Neural cell (in vitro differentiated cells): ENCODE measurements around the gene CDC25C. TPM values are rescaled to one million over a fixed set of nuclear protein-coding genes. Genes with fewer than 3 reads are reported as not detected.
A peak's percentile ranks its signal among the peaks of the same experiment; 100 is the strongest.
"Not testable (repeated sequence)": the region's sequence is repeated elsewhere in the genome, so short reads cannot be mapped to it uniquely, and the experiment has no call there.

Source experiments
- H2AFZ ChIP-seq: fragments of 200-600, 300-800 bp; sonication (generic), shearing (Covaris generic); 2 replicates; pipeline ENCODE4 v1.6.0; 2014; ENCODE audit warnings: low read depth, mild to moderate bottlenecking, antibody characterized with exemption, low read length, moderate library complexity
- H3F3A ChIP-seq: fragments of 200-600 bp; shearing (Covaris generic); 2 replicates; pipeline ENCODE4 v1.6.1; 2016; ENCODE audit warnings: mild to moderate bottlenecking, moderate library complexity, mixed read lengths, antibody characterized with exemption, low read length; ENCODE audit not compliant: insufficient read depth, poor library complexity, severe bottlenecking
- H3K27ac ChIP-seq: fragments of 200-600, 300-800 bp; sonication (generic), shearing (Covaris generic); 2 replicates; pipeline ENCODE4 v1.5.1; 2014; ENCODE audit warnings: mild to moderate bottlenecking, low read length, moderate library complexity
- H3K27me3 ChIP-seq: fragments of 300-800, 200-600 bp; sonication (generic), shearing (Covaris generic); 2 replicates; pipeline ENCODE4 v1.6.0; 2014; ENCODE audit warnings: mild to moderate bottlenecking, low read depth, low read length, moderate library complexity; ENCODE audit not compliant: insufficient read depth
- H3K36me3 ChIP-seq: fragments of 300-800, 200-600 bp; sonication (generic), shearing (Covaris generic); 2 replicates; pipeline ENCODE4 v1.5.1; 2014; ENCODE audit warnings: mild to moderate bottlenecking, antibody characterized with exemption, low read length, moderate library complexity; ENCODE audit not compliant: insufficient read depth
- H3K4me2 ChIP-seq: fragments of 300-800, 200-600 bp; sonication (generic), shearing (Covaris generic); 2 replicates; pipeline ENCODE4 v1.6.0; 2014; ENCODE audit warnings: mild to moderate bottlenecking, low read length
- H3K4me3 ChIP-seq: fragments of 300-800, 200-600 bp; sonication (generic), shearing (Covaris generic); 2 replicates; pipeline ENCODE4 v1.5.1; 2014; ENCODE audit warnings: mild to moderate bottlenecking, low read length, moderate library complexity
- H3K79me2 ChIP-seq: fragments of 200-600 bp; shearing (Covaris generic); replicated peaks from 2 replicates; pipeline ENCODE4 v1.6.0; 2014; ENCODE audit warnings: mild to moderate bottlenecking, low read length, moderate library complexity; ENCODE audit not compliant: insufficient read depth
- H3K9ac ChIP-seq: fragments of 300-800, 200-600 bp; sonication (generic), shearing (Covaris generic); 2 replicates; pipeline ENCODE4 v1.6.1; 2016; ENCODE audit warnings: mild to moderate bottlenecking, low read length, mixed read lengths
- H3K9me2 ChIP-seq: fragments of 200-600 bp; shearing (Covaris generic); 2 replicates; pipeline ENCODE4 v1.6.1; 2016; ENCODE audit warnings: mild to moderate bottlenecking, low read length, mixed read lengths; ENCODE audit not compliant: insufficient read depth
- H3K9me3 ChIP-seq: fragments of 200-600, 300-800 bp; sonication (generic), shearing (Covaris generic); 2 replicates; pipeline ENCODE4 v1.6.1; 2016; ENCODE audit warnings: mild to moderate bottlenecking, mixed run types, low read length, moderate library complexity, mixed read lengths
- H4K20me1 ChIP-seq: fragments of 200-600 bp; shearing (Covaris generic); 2 replicates; pipeline ENCODE4 v1.6.1; 2016; ENCODE audit warnings: mild to moderate bottlenecking, mixed run types; ENCODE audit not compliant: insufficient read depth
- EP300 ChIP-seq: fragments of 450-650 bp; conservative IDR thresholded peaks from 2 replicates; pipeline ENCODE4 v1.6.1; 2014; ENCODE audit warnings: antibody characterized with exemption, mild to moderate bottlenecking, moderate library complexity; ENCODE audit not compliant: poor library complexity, severe bottlenecking
- EZH2 ChIP-seq: fragments of 200-600, 300-800 bp; shearing (Covaris generic), sonication (generic); IDR thresholded peaks from 2 replicates; pipeline ENCODE4 v1.6.1; 2014; ENCODE audit warnings: antibody characterized with exemption, low read length, borderline replicate concordance, mild to moderate bottlenecking; ENCODE audit not compliant: insufficient read depth, poor library complexity, severe bottlenecking
- MXI1 ChIP-seq: fragments of 450-650 bp; conservative IDR thresholded peaks from 2 replicates; pipeline ENCODE4 v1.6.1; 2014; ENCODE audit warnings: antibody characterized with exemption, mild to moderate bottlenecking; ENCODE audit not compliant: poor library complexity, severe bottlenecking
- POLR2AphosphoS5 ChIP-seq: IDR thresholded peaks from 2 replicates; pipeline ENCODE4 v1.6.1; 2012
- RAD21 ChIP-seq: fragments of 450-650 bp; conservative IDR thresholded peaks from 2 replicates; pipeline ENCODE4 v1.6.1; 2014; ENCODE audit warnings: antibody characterized with exemption, mild to moderate bottlenecking, moderate library complexity
- SMC3 ChIP-seq: fragments of 450-650 bp; conservative IDR thresholded peaks from 2 replicates; pipeline ENCODE4 v1.6.1; 2014; ENCODE audit warnings: antibody characterized with exemption, mild to moderate bottlenecking, moderate library complexity; ENCODE audit not compliant: poor library complexity
- TAF1 ChIP-seq: IDR thresholded peaks from 2 replicates; pipeline ENCODE4 v1.6.1; 2012; ENCODE audit warnings: low read depth
- polyA plus RNA-seq: library from polyadenylated mRNA; depleted of rRNA; stranded (reverse); fragments of >200 nt; gene quantifications from 2 replicates; pipeline ENCODE4 v1.2.3, GENCODE V29; 2014
- TF ChIP-seq, protein P1 (sequence below): IDR thresholded peaks from 2 replicates; pipeline ENCODE4 v1.6.1; 2012; ENCODE audit warnings: borderline replicate concordance
- TF ChIP-seq, protein P2 (sequence below): fragments of 450-650 bp; IDR thresholded peaks from 2 replicates; pipeline ENCODE4 v1.5.1; 2014; ENCODE audit warnings: antibody characterized with exemption, mild to moderate bottlenecking, moderate library complexity; ENCODE audit not compliant: poor library complexity, severe bottlenecking

The CDC25C gene
- polyA plus RNA-seq, 1 donor from 2014 or later = 0.71 TPM

- not testable (repeated sequence) for H3K4me2 ChIP-seq, H3K27me3 ChIP-seq, H3K4me3 ChIP-seq, H3K36me3 ChIP-seq, H3K9me3 ChIP-seq, H2AFZ ChIP-seq, H4K20me1 ChIP-seq, H3K9ac ChIP-seq, H3K9me2 ChIP-seq, H3K79me2 ChIP-seq, H3K27ac ChIP-seq, H3F3A ChIP-seq
- TF ChIP-seq POLR2AphosphoS5 = peak; percentile 68
Observed at GRCh38 chr5:138247800-138248199, 83.8 kb downstream of the CDC25C start.

GRCh38 chr5:138246822-138247221, 84.8 kb downstream of the CDC25C start:
- Histone ChIP-seq H3K36me3 (no peaks in the 10 kb centered on the region), H3K9ac (no peak overlapping the region), H4K20me1 (no peaks in the 10 kb centered on the region), H3K4me2 (no peak overlapping the region), H3K4me3 (no peak overlapping the region), H3K9me3 (no peaks in the 10 kb centered on the region), H2AFZ (no peak overlapping the region), H3K27me3 (peaks cover 18% of the 10 kb centered on the region), H3F3A (no peaks in the 10 kb centered on the region), H3K9me2 (no peaks in the 10 kb centered on the region), H3K27ac (no peak overlapping the region), H3K79me2 (no peaks in the 10 kb centered on the region)
- TF ChIP-seq SMC3 (no peak), EZH2 (no peak), EP300 (no peak)

DNA sequence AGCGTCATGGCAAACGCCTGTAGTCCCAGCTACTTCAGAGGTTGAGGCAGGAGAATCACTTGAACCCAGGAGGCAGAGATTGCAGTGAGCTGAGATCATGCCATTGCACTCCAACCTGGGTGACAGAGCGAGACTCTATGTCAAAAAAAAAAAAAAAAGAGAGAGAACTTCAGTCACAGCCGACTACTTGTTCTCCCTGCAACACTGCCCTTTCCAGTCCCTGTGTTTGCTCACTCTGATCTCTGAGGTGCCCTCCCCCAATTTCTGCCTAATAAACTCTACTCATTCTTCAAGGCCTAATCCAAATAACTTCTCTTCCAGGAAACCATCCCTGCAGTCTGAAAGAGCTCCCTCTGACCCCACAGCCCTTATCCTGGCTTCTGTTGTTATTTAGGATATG, 85.3 kb downstream of the CDC25C start:
- H3K36me3 ChIP-seq = no peaks in the 10 kb centered on the region
- H3K9me2 ChIP-seq = no peaks in the 10 kb centered on the region
- H3K9me3 ChIP-seq = no peaks in the 10 kb centered on the region
- no peak overlapping the region for H3K27ac ChIP-seq
- TF ChIP-seq EZH2 (no peak), RAD21 (no peak)
- TF ChIP-seq, protein P1, sequence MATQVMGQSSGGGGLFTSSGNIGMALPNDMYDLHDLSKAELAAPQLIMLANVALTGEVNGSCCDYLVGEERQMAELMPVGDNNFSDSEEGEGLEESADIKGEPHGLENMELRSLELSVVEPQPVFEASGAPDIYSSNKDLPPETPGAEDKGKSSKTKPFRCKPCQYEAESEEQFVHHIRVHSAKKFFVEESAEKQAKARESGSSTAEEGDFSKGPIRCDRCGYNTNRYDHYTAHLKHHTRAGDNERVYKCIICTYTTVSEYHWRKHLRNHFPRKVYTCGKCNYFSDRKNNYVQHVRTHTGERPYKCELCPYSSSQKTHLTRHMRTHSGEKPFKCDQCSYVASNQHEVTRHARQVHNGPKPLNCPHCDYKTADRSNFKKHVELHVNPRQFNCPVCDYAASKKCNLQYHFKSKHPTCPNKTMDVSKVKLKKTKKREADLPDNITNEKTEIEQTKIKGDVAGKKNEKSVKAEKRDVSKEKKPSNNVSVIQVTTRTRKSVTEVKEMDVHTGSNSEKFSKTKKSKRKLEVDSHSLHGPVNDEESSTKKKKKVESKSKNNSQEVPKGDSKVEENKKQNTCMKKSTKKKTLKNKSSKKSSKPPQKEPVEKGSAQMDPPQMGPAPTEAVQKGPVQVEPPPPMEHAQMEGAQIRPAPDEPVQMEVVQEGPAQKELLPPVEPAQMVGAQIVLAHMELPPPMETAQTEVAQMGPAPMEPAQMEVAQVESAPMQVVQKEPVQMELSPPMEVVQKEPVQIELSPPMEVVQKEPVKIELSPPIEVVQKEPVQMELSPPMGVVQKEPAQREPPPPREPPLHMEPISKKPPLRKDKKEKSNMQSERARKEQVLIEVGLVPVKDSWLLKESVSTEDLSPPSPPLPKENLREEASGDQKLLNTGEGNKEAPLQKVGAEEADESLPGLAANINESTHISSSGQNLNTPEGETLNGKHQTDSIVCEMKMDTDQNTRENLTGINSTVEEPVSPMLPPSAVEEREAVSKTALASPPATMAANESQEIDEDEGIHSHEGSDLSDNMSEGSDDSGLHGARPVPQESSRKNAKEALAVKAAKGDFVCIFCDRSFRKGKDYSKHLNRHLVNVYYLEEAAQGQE = no peak
- no peaks in the 10 kb centered on the region for H3K79me2 ChIP-seq
- H3K4me2 ChIP-seq = no peak overlapping the region
- H3K4me3 ChIP-seq = no peak overlapping the region
- no peak overlapping the region for H2AFZ ChIP-seq
- H3K9ac ChIP-seq = no peak overlapping the region
- H3K27me3 ChIP-seq = peaks cover 23% of the 10 kb centered on the region
- no peaks in the 10 kb centered on the region for H3F3A ChIP-seq
- H4K20me1 ChIP-seq = no peaks in the 10 kb centered on the region

- Histone ChIP-seq H3K36me3 (no peaks in the 10 kb centered on the region), H3K9ac (no peak overlapping the region), H3K27ac (no peak overlapping the region), H3K9me2 (no peaks in the 10 kb centered on the region), H3K9me3 (no peaks in the 10 kb centered on the region), H3K27me3 (peaks cover 29% of the 10 kb centered on the region), H3K4me3 (no peak overlapping the region), H2AFZ (no peak overlapping the region), H3F3A (no peaks in the 10 kb centered on the region), H3K79me2 (no peaks in the 10 kb centered on the region), H4K20me1 (no peaks in the 10 kb centered on the region), H3K4me2 (no peak overlapping the region)
- TF ChIP-seq SMC3 (no peak), POLR2AphosphoS5 (no peak), MXI1 (no peak), EP300 (no peak), RAD21 (no peak), EZH2 (no peak), TAF1 (no peak)
- TF ChIP-seq, protein P1 = no peak
- TF ChIP-seq, protein P2, sequence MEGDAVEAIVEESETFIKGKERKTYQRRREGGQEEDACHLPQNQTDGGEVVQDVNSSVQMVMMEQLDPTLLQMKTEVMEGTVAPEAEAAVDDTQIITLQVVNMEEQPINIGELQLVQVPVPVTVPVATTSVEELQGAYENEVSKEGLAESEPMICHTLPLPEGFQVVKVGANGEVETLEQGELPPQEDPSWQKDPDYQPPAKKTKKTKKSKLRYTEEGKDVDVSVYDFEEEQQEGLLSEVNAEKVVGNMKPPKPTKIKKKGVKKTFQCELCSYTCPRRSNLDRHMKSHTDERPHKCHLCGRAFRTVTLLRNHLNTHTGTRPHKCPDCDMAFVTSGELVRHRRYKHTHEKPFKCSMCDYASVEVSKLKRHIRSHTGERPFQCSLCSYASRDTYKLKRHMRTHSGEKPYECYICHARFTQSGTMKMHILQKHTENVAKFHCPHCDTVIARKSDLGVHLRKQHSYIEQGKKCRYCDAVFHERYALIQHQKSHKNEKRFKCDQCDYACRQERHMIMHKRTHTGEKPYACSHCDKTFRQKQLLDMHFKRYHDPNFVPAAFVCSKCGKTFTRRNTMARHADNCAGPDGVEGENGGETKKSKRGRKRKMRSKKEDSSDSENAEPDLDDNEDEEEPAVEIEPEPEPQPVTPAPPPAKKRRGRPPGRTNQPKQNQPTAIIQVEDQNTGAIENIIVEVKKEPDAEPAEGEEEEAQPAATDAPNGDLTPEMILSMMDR = no peak
Observed at GRCh38 chr5:138245717-138246116, 85.9 kb downstream of the CDC25C start.
